A172 (cell line): ENCODE results near the gene CSH2. TPM values are rescaled to one million over a fixed set of nuclear protein-coding genes. Genes with fewer than 3 reads are reported as not detected.

ENCODE experiments used
- DNase-seq: peaks from one replicate; pipeline ENCODE4 v3.0.0-alpha.2; 2015; ENCODE audit warnings: low spot score
- total RNA-seq: library from RNA; depleted of rRNA; stranded (reverse); fragments of >200 nt; shearing (Covaris generic); gene quantifications from 2 replicates; pipeline ENCODE4 v1.2.3, GENCODE V29; 2014; rRNA removed

The CSH2 gene
- total RNA-seq, 1 experiment from 2014 or later: not detected

GRCh38 chr17:63834431-63835166 lies 38.9 kb downstream of the CSH2 start:
- peak; percentile 83 for DNase-seq

GRCh38 chr17:63833741-63834373 lies 39.6 kb downstream of the CSH2 start:
- DNase-seq: no peak

GRCh38 chr17:63833026-63833740 lies 40.3 kb downstream of the CSH2 start:
- no peak for DNase-seq

- no peak for DNase-seq
Observed at GRCh38 chr17:63832455-63832854, 41.0 kb downstream of the CSH2 start.

GRCh38 chr17:63832014-63832413 lies 41.5 kb downstream of the CSH2 start:
- DNase-seq: no peak

- DNase-seq: no peak
Observed at GRCh38 chr17:63831505-63831904, 42.0 kb downstream of the CSH2 start.

- no peak for DNase-seq
Observed at GRCh38 chr17:63830904-63831491, 42.5 kb downstream of the CSH2 start.

- no peak for DNase-seq
Observed at GRCh38 chr17:63830278-63830677, 43.2 kb downstream of the CSH2 start.

- DNase-seq: no peak
Observed at GRCh38 chr17:63828936-63829335, 44.5 kb downstream of the CSH2 start.

- peak; percentile 10 for DNase-seq
Observed at GRCh38 chr17:63827801-63828221, 45.7 kb downstream of the CSH2 start.

GRCh38 chr17:63827002-63827800 lies 46.3 kb downstream of the CSH2 start, which contains the start of the genes FTSJ3 and PSMC5:
Gene FTSJ3 (minus strand): TSS chr17:63827663. CDS start chr17:63826902, 761 bp downstream.
Gene PSMC5 (plus strand): TSS chr17:63827431. CDS start chr17:63827491, 60 bp downstream.
- peak; percentile 94 for DNase-seq

- no peak for DNase-seq
Observed at GRCh38 chr17:63826468-63827001, 46.9 kb downstream of the CSH2 start.

GRCh38 chr17:63824362-63824761 lies 49.1 kb downstream of the CSH2 start:
- DNase-seq: no peak

GRCh38 chr17:63823659-63824331 lies 49.7 kb downstream of the CSH2 start:
- no peak for DNase-seq

GRCh38 chr17:63822537-63822936 lies 50.9 kb downstream of the CSH2 start:
- no peak for DNase-seq

Other genes with a start within 250 kb of the CSH2 start
- 43.2 and 75.7 TPM in 2 replicates for gene LIMD2, start 173.6 kb downstream of the CSH2 start, total RNA-seq
- gene STRADA, start 131.9 kb downstream of the CSH2 start, total RNA-seq: 25.2 and 28.8 TPM in 2 replicates
- 59.7 and 78.3 TPM in 2 replicates for gene CCDC47, start 100.1 kb downstream of the CSH2 start, total RNA-seq
- 64.8 and 65.6 TPM in 2 replicates for gene DDX42, start 99.5 kb downstream of the CSH2 start, total RNA-seq
- 51.2 and 69.5 TPM in 2 replicates for gene PSMC5, start 46.2 kb downstream of the CSH2 start, total RNA-seq
- 48.0 and 50.6 TPM in 2 replicates for gene FTSJ3, start 46.0 kb downstream of the CSH2 start, total RNA-seq
- 114 and 138 TPM in 2 replicates for gene SMARCD2, start 31.0 kb downstream of the CSH2 start, total RNA-seq
- not detected in 2 replicates for gene GH2, start 8.3 kb upstream of the CSH2 start, total RNA-seq
- not detected in 2 replicates for gene CSH1, start 22.9 kb upstream of the CSH2 start, total RNA-seq
- gene CSHL1, start 37.6 kb upstream of the CSH2 start, total RNA-seq: not detected in 2 replicates
- not detected in 2 replicates for gene GH1, start 45.2 kb upstream of the CSH2 start, total RNA-seq
- gene CD79B, start 58.7 kb upstream of the CSH2 start, total RNA-seq: 0.10 and 0.72 TPM in 2 replicates
- 0.02 TPM in 1 of 2 replicates, not detected in the other for gene SCN4A, start 99.2 kb upstream of the CSH2 start, total RNA-seq
- gene PRR29, start 124.7 kb upstream of the CSH2 start, total RNA-seq: 0.31 and 0.76 TPM in 2 replicates
- gene ICAM2, start 147.0 kb upstream of the CSH2 start, total RNA-seq: 0.17 and 0.22 TPM in 2 replicates